NCI-H2227 (cell line): ENCODE data around the gene KLC3.
"Not testable (repeated sequence)": the region's sequence is repeated elsewhere in the genome, so short reads cannot be mapped to it uniquely, and the experiment has no call there.

Source experiments
- DNase-seq: peaks from one replicate; lab custom pipeline; 2025; ENCODE audit not compliant: unreplicated experiment; lab: John Stamatoyannopoulos, UW

Gene KLC3

DNA sequence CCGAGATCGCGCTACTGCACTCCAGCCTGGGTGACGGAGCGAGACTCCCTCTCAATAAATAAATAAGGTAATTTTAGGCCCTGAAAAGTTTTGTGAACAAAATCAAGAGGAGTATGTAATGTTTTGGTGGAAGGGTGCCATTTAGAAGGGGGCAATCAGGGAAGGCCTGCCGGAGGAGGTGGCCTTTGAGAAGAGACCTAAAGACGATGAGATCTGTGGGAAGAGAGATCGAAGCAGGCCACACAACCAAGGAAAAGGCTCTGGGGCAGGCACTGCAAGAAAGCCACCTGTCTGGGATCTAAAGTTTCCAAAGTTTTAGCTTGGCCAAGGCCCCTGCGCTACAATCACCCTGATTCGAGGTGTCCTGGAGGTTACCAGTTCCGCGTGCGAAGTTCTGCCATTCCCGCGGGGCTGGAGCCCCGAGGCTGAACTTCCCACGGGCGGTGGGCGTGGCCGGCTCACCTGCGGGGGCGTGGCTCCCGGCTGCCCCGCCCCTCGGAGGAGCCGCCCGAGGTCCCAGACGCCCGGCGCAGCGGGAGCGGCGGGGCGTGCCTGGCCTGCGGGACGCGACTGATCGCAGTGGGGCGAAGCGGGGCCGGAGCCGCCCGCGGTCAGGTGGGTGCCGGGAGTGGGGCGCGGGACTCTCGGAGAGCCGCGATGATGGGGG, at the start of gene KLC3:
TSS of gene KLC3 (plus strand) at position 519 of the 667 bp plus-strand sequence. CDS start 4,792 bp downstream, outside the sequence.
- DNase-seq: peak; percentile 24

- DNase-seq: no peak
These were observed 48.7 kb upstream of the KLC3 start for GRCh38 chr19:45291834-45292233.

DNA sequence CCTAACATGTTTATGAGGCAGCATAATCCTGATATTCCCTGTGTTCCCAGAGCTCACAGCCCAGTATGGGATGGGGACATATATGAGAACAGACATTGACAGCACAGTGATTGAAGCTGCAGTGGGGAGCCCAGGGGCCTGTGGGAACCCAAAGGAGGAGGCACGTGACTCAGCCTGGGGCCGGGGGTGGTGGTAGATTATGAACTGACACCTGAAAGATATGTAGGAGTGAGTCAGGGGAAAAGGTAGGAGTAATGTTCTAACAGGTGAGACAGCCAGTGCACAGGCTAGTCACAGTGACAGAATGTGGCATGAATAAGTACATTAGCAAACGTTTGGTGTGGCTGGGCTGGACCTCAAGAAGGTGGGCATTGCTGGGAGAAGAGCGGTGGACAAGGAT, 46.9 kb upstream of the KLC3 start:
- no peak for DNase-seq

GRCh38 chr19:45294291-45295029, 46.1 kb upstream of the KLC3 start:
- DNase-seq: no peak

- no peak for DNase-seq
These were observed 44.7 kb upstream of the KLC3 start for GRCh38 chr19:45295873-45296272.

DNA sequence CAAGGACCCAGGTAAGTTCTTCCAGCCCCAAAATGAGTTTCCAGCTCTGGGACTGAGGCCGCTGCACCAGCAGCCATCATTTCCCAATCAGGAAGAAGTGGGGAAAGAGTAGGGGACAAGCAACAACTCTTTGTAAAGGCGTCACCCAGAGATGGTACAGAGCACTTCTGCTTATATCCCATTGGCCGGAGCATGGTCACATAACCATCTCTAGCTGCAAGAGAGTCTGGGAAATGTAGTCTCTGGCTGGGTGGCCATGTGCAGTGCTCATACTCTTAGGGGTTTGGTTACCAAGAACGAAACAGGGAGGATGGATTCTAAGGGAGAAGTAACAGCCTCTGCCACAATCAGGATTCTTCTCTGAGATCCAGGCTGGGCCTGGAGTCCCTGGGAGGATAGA, 44.2 kb upstream of the KLC3 start:
- no peak for DNase-seq

GRCh38 chr19:45297674-45298073, 42.9 kb upstream of the KLC3 start:
- no peak for DNase-seq

GRCh38 chr19:45298264-45298663, 42.3 kb upstream of the KLC3 start:
- no peak for DNase-seq

DNA sequence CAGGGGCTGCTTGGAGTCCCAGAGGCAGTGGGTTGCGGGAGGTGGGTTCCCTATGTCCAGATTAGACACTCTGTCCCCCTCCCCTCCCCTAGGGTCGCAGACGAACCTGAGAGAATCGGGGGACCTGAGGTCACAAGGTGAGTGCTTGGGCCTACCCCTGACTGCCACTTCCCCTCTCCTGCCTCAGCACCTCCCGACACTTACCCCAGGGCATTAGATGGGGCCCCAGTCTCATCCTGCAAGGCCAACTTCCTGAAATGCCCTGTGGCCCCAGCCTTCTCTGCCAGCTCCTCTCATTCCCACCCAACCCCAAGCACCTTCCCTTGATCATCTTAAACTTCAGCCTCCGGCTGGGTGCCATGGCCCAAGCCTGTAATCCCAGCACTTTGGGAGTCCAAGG, 40.8 kb upstream of the KLC3 start:
- DNase-seq: no peak

DNA sequence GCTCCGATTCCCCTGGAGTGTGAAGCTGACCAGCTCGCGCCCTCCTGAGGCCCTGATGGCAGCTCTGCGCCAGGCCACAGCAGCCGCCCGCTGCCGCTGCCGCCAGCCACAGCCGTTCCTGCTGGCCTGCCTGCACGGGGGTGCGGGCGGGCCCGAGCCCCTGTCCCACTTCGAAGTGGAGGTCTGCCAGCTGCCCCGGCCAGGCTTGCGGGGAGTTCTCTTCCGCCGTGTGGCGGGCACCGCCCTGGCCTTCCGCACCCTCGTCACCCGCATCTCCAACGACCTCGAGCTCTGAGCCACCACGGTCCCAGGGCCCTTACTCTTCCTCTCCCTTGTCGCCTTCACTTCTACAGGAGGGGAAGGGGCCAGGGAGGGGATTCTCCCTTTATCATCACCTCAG, 38.1 kb upstream of the KLC3 start:
- no peak for DNase-seq

- no peak for DNase-seq
These were observed 37.1 kb upstream of the KLC3 start for GRCh38 chr19:45303269-45304060.

DNA sequence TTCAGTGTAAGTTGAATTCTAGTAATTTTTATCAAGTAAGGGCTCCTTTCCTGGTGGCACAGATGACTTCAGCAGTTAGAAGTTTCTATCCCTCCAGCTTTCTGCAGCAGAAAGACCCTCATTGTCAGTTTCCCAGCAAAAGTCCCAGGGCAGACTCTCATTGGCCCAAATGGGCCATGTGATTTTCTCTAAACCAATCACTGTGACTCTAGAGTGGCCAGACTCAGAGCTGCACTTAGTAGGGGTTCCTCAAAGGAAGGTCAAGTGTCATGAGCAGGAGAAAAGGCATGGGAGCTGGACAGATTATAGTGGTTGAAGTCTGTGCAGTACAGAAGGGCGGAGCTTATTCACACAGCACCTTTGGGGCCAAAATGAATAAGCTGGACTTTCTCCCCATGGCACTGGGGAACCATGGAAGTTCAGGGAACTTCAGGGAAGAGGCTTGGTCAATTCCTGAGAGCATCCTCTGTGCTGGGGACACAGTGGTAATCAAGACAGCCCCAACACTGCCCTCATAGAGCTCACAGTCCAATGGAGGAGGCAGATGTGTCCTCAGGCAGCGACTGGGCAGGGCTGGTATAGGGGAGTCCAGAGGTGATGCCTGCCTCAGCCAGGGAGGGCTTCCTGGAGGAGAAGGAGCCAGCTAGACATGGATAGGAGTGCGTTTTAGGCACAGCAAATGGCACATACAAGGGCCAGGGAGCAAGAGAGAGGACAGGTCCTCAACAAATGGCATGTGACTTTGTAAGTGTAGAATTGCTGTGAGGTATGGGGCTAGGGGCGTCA, 36.2 kb upstream of the KLC3 start:
- DNase-seq: no peak

- no peak for DNase-seq
These were observed 35.5 kb upstream of the KLC3 start for GRCh38 chr19:45305007-45305406.

DNA sequence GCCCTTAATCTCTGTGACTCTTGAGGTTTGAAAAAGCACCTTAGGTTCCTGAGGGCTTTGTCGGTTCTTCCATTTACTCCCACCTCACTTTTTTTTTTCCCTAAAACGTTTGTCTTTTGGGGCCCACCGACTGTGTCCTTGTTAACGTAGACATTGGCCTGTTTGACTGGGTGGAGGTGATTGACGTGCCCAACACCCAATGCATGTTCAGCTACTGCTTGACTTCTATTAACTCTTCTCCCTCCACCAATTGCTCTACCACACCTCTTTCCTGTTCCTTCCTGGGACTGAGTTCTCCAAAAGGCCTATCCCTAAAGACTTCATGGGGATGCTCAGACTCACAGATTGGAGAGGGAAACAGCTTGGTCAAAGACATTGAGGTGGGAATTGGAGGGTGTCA, 35.1 kb upstream of the KLC3 start:
- DNase-seq: no peak

GRCh38 chr19:45306040-45306439, 34.5 kb upstream of the KLC3 start:
- no peak for DNase-seq

DNA sequence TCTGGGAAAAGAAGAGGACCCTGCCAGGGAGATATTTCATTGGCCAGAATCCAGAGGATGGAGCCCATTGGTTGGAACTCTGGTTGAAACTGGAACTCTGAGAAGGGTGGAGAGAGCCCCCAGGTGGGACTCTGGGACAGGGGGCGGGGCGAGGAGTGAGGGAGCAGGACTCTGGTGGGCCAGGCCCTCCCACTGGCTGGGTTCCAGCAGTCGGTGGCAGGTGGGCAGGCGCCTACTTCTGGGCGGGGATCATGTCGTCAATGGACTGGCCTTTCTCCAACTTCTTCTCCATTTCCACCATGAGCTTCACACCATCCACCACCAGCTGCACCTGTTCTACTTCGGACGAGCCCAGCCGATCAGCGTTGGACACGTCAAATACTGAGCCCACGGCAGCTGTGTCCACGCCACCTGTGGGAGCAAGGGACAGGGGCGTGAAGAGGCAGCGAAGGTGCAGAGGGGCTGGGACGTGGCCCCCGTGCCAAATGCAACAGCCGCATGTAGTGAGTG, 34.0 kb upstream of the KLC3 start:
- no peak for DNase-seq

- no peak for DNase-seq
These were observed 33.2 kb upstream of the KLC3 start for GRCh38 chr19:45307361-45307760.

- DNase-seq: not testable (repeated sequence)
These were observed 31.2 kb upstream of the KLC3 start for GRCh38 chr19:45309322-45309721.

- no peak for DNase-seq
These were observed 28.9 kb upstream of the KLC3 start for GRCh38 chr19:45311621-45312020.

DNA sequence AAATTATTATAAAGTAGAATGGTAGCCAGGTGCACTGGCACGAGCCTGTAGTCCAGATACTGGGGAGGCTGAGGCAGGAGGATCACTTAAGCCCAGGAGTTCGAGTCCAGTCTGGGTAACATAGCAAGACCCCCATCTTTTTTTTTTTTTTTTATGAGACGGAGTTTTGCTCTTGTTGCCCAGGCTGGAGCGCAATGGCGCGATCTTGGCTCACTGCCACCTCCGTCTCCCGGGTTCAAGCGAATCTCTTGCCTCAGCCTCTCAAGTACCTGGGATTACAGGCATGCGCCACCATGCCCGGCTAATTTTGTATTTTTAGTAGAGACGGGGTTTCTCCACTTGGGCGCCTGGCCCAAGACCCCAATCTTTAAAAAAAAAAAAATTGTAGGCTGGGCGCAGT, 28.3 kb upstream of the KLC3 start:
- not testable (repeated sequence) for DNase-seq

GRCh38 chr19:45314708-45315245, 25.8 kb upstream of the KLC3 start:
- no peak for DNase-seq
